Activated CD8-positive, alpha-beta T cell treated with anti-CD3 and anti-CD28 coated beads for 36 hours (primary cell): ENCODE data around the gene KITLG. TPM values are rescaled to one million over a fixed set of nuclear protein-coding genes. Genes with fewer than 3 reads are reported as not detected.

Experiments
- ATAC-seq: fragments of 200-7000 bp; cut with Tn5 transposase; one replicate; pipeline ENCODE4 v1.10.0; 2021; ENCODE audit warnings: mild to moderate bottlenecking, moderate library complexity
- CTCF ChIA-PET: fragments of 350-600 bp; sonication (Branson Sonifier 250); formaldehyde crosslinking; loops from one replicate; lab custom pipeline; 2021; ENCODE audit warnings: antibody characterized with exemption; lab: Charles Lee
- POLR2A ChIA-PET: fragments of 350-600 bp; sonication (Branson Sonifier 250); formaldehyde crosslinking; loops from one replicate; lab custom pipeline; 2021; ENCODE audit warnings: antibody characterized with exemption; lab: Charles Lee
- DNase-seq: peaks from one replicate; pipeline ENCODE4 v3.0.0-alpha.2; 2020
- H3K27ac Mint-ChIP-seq: one replicate; pipeline ENCODE4 v1.8.0; 2021; ENCODE audit warnings: mild to moderate bottlenecking, mixed read lengths
- H3K27me3 Mint-ChIP-seq: one replicate; pipeline ENCODE4 v1.8.0; 2021; ENCODE audit warnings: mixed read lengths
- H3K36me3 Mint-ChIP-seq: one replicate; pipeline ENCODE4 v1.8.0; 2021; ENCODE audit warnings: low read depth, mixed read lengths
- H3K4me1 Mint-ChIP-seq: one replicate; pipeline ENCODE4 v1.8.0; 2021; ENCODE audit warnings: low read depth, mixed read lengths
- H3K4me3 Mint-ChIP-seq: one replicate; pipeline ENCODE4 v1.8.0; 2021; ENCODE audit warnings: mild to moderate bottlenecking, moderate library complexity, mixed read lengths
- H3K9me3 Mint-ChIP-seq: one replicate; pipeline ENCODE4 v1.8.0; 2021; ENCODE audit warnings: mixed read lengths
- CTCF ChIP-seq: fragments of 200-600 bp; IDR thresholded peaks from one replicate; pipeline ENCODE4 v1.8.0; 2022; ENCODE audit warnings: antibody characterized with exemption, mild to moderate bottlenecking
- intact Hi-C: fragments of 100-400 bp; cut with micrococcal nuclease; formaldehyde crosslinking; loops from one replicate; pipeline ENCODE4 v1.10.0; 2022
- total RNA-seq, 2 experiments: library from RNA; stranded (reverse); gene quantifications; one replicate each; pipeline ENCODE4 v1.2.3, GENCODE V29; 2021

KITLG gene
- total RNA-seq, 2 experiments from 2014 or later, result not detected

GRCh38 chr12:88562151-88562550, 18.1 kb downstream of the KITLG start:
- Mint-ChIP-seq H3K36me3 (no peaks in the 10 kb centered on the region), H3K27ac (no peak overlapping the region), H3K27me3 (peaks cover 4% of the 10 kb centered on the region), H3K9me3 (no peaks in the 10 kb centered on the region), H3K4me3 (no peak overlapping the region), H3K4me1 (no peaks in the 10 kb centered on the region)
- CTCF ChIA-PET, result no interaction called here
- TF ChIP-seq CTCF, result no peak
- ATAC-seq (no peak), DNase-seq (no peak)
- intact Hi-C loops, result no loop called here
- POLR2A ChIA-PET, result interaction anchor here (1.4 kb wide), 1 partner anchor 10 kb away, joined by 3 read pairs; no protein-coding TSS in a partner anchor

- POLR2A ChIA-PET, result no interaction called here
- TF ChIP-seq CTCF, result no peak
- CTCF ChIA-PET, result no interaction called here
- ATAC-seq (no peak), DNase-seq (no peak)
- intact Hi-C loops, result no loop called here
- Mint-ChIP-seq H3K9me3 (no peaks in the 10 kb centered on the region), H3K36me3 (no peaks in the 10 kb centered on the region), H3K27ac (no peak overlapping the region), H3K27me3 (peaks cover 3% of the 10 kb centered on the region), H3K4me3 (no peak overlapping the region), H3K4me1 (no peaks in the 10 kb centered on the region)
Measured at GRCh38 chr12:88559772-88560171, 20.5 kb downstream of the KITLG start.

DNA sequence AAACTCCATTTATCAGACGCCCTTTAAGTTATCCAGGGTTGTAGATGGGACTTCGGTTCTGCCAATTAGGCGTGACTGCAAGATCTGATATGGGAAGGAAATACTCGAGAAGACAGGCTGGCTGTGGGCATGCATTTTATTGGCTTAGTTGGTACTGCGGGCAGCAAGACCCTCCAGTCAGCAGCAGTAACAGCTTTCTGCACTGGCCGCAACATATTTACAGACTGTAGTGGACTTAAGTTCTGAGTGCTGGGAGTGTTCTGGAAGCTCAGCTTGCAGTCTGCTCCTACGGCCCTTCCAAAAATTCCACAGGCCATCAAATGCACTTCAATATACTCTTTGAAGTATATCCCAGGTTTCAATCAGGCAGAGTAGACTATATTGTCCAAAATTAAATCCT, 21.1 kb downstream of the KITLG start:
- H3K36me3 Mint-ChIP-seq, result no peaks in the 10 kb centered on the region

GRCh38 chr12:88558340-88558867, 21.9 kb downstream of the KITLG start:
- intact Hi-C loops, result no loop called here
- CTCF ChIA-PET, result no interaction called here
- Mint-ChIP-seq H3K36me3 (no peaks in the 10 kb centered on the region), H3K9me3 (no peaks in the 10 kb centered on the region), H3K4me1 (no peaks in the 10 kb centered on the region), H3K4me3 (no peak overlapping the region), H3K27ac (no peak overlapping the region), H3K27me3 (peaks cover 2% of the 10 kb centered on the region)
- no peak for TF ChIP-seq CTCF
- ATAC-seq, result no peak
- POLR2A ChIA-PET, result no interaction called here
- DNase-seq, result no peak

More for the DNA sequence above, 21.1 kb downstream of the KITLG start:
- Mint-ChIP-seq H3K9me3 (no peaks in the 10 kb centered on the region), H3K4me1 (no peaks in the 10 kb centered on the region), H3K27ac (no peak overlapping the region), H3K27me3 (peaks cover 3% of the 10 kb centered on the region), H3K4me3 (no peak overlapping the region)
- no peak for TF ChIP-seq CTCF
- ChIA-PET POLR2A (no interaction called here), CTCF (no interaction called here)
- ATAC-seq, result no peak
- intact Hi-C loops, result no loop called here
- DNase-seq, result no peak

DNA sequence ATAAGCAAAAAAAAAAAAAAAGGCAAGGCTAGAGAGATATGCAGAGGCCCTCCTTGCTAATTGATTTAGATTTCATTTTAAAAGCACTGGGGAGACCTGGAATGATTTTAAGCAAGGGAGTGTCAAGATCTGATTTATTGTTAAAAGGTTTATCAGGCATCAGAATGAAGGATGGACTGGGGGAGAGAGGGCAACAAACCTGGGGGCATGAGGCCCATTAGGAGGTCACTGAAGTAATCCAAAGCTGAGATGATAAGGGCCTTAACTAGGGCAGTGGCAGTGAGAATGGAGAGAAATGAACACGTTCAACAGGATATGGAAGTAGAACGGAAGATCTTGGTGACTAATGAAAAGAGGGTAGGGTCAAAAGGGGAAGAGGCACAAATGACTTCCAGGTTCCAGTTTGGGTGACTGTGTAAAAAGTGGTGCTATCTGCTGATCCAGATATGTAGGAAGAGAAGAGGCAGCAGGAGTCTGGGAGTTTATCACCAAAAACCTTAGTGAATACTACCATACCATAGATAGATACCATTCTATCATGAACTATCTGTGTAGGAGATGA, 24.0 kb downstream of the KITLG start:
- Mint-ChIP-seq H3K9me3 (no peaks in the 10 kb centered on the region), H3K4me1 (no peaks in the 10 kb centered on the region), H3K27me3 (no peaks in the 10 kb centered on the region), H3K27ac (no peak overlapping the region), H3K36me3 (no peaks in the 10 kb centered on the region), H3K4me3 (no peak overlapping the region)
- DNase-seq, result no peak
- ATAC-seq, result no peak
- CTCF ChIA-PET, result no interaction called here
- intact Hi-C loops, result no loop called here
- no peak for TF ChIP-seq CTCF
- POLR2A ChIA-PET, result no interaction called here
